Esophagus squamous epithelium (tissue), 4 donors: ENCODE data around the gene OGFRL1.

ENCODE experiments used
- POLR2A ChIP-seq, 4 donors: fragments of 450-650 bp; IDR thresholded peaks; one replicate each; pipeline ENCODE4 v1.6.1; 2017; ENCODE audit warnings: antibody characterized with exemption in 4 of 4, mild to moderate bottlenecking in 4 of 4, moderate library complexity in 3 of 4
- TF ChIP-seq, protein P1 (sequence below), 6 experiments: fragments of 450-650 bp in 4 of 6; fragments of 200-600 bp in 2 of 6; sonication (generic) in 2 of 6; IDR thresholded peaks; one replicate each; pipeline ENCODE4 v1.5.1; 2016 to 2019; ENCODE audit warnings: antibody characterized with exemption in 6 of 6, mild to moderate bottlenecking in 4 of 6, moderate library complexity in 4 of 6

DNA sequence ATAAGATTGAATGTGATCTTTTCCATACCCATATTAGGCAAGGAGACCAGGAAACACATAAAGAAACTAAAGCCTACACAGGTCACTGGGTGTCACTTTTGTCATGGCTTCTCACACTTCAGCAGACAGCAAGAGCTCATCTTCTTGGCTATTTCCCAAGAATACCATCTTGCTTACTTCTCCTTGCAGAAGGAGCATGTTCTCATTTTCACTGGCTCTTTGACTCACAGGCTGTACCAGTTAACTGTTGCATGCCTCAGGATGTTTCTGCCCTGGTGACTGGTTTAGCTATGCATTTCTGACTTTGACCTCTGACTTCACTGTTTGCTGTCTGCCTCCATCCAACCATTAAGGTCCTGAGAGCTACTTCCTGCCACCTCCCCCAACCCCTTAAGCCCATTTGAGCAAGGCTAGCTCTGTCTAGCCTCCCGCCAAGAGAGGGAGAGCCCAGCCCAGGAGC lies 40.3 kb upstream of the OGFRL1 start:
- TF ChIP-seq, protein P1, sequence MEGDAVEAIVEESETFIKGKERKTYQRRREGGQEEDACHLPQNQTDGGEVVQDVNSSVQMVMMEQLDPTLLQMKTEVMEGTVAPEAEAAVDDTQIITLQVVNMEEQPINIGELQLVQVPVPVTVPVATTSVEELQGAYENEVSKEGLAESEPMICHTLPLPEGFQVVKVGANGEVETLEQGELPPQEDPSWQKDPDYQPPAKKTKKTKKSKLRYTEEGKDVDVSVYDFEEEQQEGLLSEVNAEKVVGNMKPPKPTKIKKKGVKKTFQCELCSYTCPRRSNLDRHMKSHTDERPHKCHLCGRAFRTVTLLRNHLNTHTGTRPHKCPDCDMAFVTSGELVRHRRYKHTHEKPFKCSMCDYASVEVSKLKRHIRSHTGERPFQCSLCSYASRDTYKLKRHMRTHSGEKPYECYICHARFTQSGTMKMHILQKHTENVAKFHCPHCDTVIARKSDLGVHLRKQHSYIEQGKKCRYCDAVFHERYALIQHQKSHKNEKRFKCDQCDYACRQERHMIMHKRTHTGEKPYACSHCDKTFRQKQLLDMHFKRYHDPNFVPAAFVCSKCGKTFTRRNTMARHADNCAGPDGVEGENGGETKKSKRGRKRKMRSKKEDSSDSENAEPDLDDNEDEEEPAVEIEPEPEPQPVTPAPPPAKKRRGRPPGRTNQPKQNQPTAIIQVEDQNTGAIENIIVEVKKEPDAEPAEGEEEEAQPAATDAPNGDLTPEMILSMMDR (IDR thresholded peaks at IDR 0.05) = no peak
- TF ChIP-seq POLR2A (IDR thresholded peaks at IDR 0.05) = peak in 1 of 4 donors; percentile 14
